Endodermal cell (in vitro differentiated cells): ENCODE results near the gene PSMB5. TPM values are rescaled to one million over a fixed set of nuclear protein-coding genes. Genes with fewer than 3 reads are reported as not detected.

Experiments used
- DNase-seq: peaks from one replicate; pipeline ENCODE4 v3.0.0-alpha.2; 2017
- H3K27ac ChIP-seq: 2 replicates; pipeline ENCODE4 v1.5.1; 2013; ENCODE audit warnings: mild to moderate bottlenecking, low read depth, low read length, moderate library complexity
- H3K27me3 ChIP-seq: 2 replicates; pipeline ENCODE4 v1.6.1; 2013; ENCODE audit warnings: mild to moderate bottlenecking, low read length, moderate library complexity; ENCODE audit not compliant: insufficient read depth, control insufficient read depth, poor library complexity, severe bottlenecking
- H3K36me3 ChIP-seq: 2 replicates; pipeline ENCODE4 v1.7.0; 2013; ENCODE audit warnings: mild to moderate bottlenecking, low read length, moderate library complexity; ENCODE audit not compliant: control insufficient read depth, insufficient read depth
- H3K4me1 ChIP-seq: one replicate; pipeline ENCODE4 v1.7.0; 2013; ENCODE audit warnings: low read length; ENCODE audit not compliant: control insufficient read depth, insufficient read depth
- H3K4me3 ChIP-seq: 2 replicates; pipeline ENCODE4 v1.5.1; 2013; ENCODE audit warnings: mild to moderate bottlenecking, low read length, moderate library complexity
- H3K9ac ChIP-seq: 2 replicates; pipeline ENCODE4 v1.6.1; 2013; ENCODE audit warnings: mild to moderate bottlenecking, low read length, moderate library complexity; ENCODE audit not compliant: poor library complexity, severe bottlenecking; ENCODE audit errors: extremely low read depth
- H3K9me3 ChIP-seq: 2 replicates; pipeline ENCODE4 v1.6.1; 2013; ENCODE audit warnings: mild to moderate bottlenecking, low read length, moderate library complexity; ENCODE audit not compliant: control insufficient read depth
- H3K27ac Mint-ChIP-seq: 2 replicates; pipeline ENCODE4 v1.8.0; 2020; ENCODE audit warnings: mixed read lengths
- H3K27me3 Mint-ChIP-seq: 2 replicates; pipeline ENCODE4 v1.8.0; 2021; ENCODE audit warnings: mild to moderate bottlenecking, mixed read lengths; ENCODE audit not compliant: insufficient read depth
- H3K36me3 Mint-ChIP-seq: 2 replicates; pipeline ENCODE4 v1.8.0; 2020; ENCODE audit warnings: low read depth, mixed read lengths
- H3K4me1 Mint-ChIP-seq: 2 replicates; pipeline ENCODE4 v1.8.0; 2020; ENCODE audit warnings: mixed read lengths
- H3K4me3 Mint-ChIP-seq: 2 replicates; pipeline ENCODE4 v1.8.0; 2020; ENCODE audit warnings: mild to moderate bottlenecking, moderate library complexity, mixed read lengths
- H3K9me3 Mint-ChIP-seq: 2 replicates; pipeline ENCODE4 v1.8.0; 2020; ENCODE audit warnings: mild to moderate bottlenecking, mixed read lengths
- WGBS, 2 experiments: methylation state at CpG; one replicate each; pipeline versions ENCODE4 v1.1.5 to v1.1.7; 2013; ENCODE audit warnings: missing lambda C conversion rate in 2 of 2, mixed read lengths in 1 of 2; ENCODE audit not compliant: insufficient coverage in 1 of 2, insufficient read length in 1 of 2; 5-methylcytosine and 5-hydroxymethylcytosine counted together
- long read RNA-seq, 4 experiments: library from polyadenylated mRNA in 2 of 4; library from RNA in 1 of 4; library from capped mRNA in 1 of 4; stranded (forward) in 3 of 4; unstranded in 1 of 4; transcript quantifications; one replicate each; pipeline ENCODE4 v2.0.0, GENCODE V29; 2020 to 2021; ENCODE audit warnings: inconsistent platforms in 1 of 4
- polyA plus RNA-seq, 2 experiments: library from polyadenylated mRNA; stranded (reverse); fragments of 50-300 nt; gene quantifications; one replicate each; pipeline ENCODE4 v1.2.3, GENCODE V29; 2013
- total RNA-seq, 2 donors: library from RNA; stranded (reverse); fragmentation: NEBNext Ultra II Directional in 1 of 2; extraction: Animal tissue kit (Norgen Biotek cat#: 25700) in 1 of 2; gene quantifications; 2 replicates in 1 of 2; 3 replicates in 1 of 2; pipeline ENCODE4 v1.2.1, GENCODE V29; 2021
- TF ChIP-seq, protein P1 (sequence below): fragments of 200-600 bp; sonication (generic); conservative IDR thresholded peaks from 2 replicates; pipeline ENCODE4 v1.5.0; 2021; ENCODE audit warnings: antibody characterized with exemption, mild to moderate bottlenecking

Gene PSMB5
- 100 to 1,000 TPM; 227 to 257 TPM for total RNA-seq
- polyA plus RNA-seq (2013, experiment 1 of 2): 176 TPM
- polyA plus RNA-seq (2013, experiment 2 of 2): 169 TPM
- long read RNA-seq, experiment 1, transcript PSMB5-202 (3 exons, 1,294 nt): major isoform, 131 of 164 reads
- long read RNA-seq, experiment 1, partial matches to known transcripts: 11 of 164 reads
- long read RNA-seq, experiment 1, other reads (novel, unspliced or antisense): 16 of 164 reads
- long read RNA-seq, experiment 2, transcript PSMB5-202 (3 exons, 1,294 nt): major isoform, 300 of 322 reads
- long read RNA-seq, experiment 2, transcript PSMB5-206 (3 exons, 444 nt): minor isoform, 5 of 322 reads
- long read RNA-seq, experiment 2, transcript PSMB5-205 (4 exons, 1,117 nt): minor isoform, 8 of 322 reads
- long read RNA-seq, experiment 2, partial matches to known transcripts: 2 of 322 reads
- long read RNA-seq, experiment 2, other reads (novel, unspliced or antisense): 4 of 322 reads
- long read RNA-seq, experiment 3, transcript PSMB5-202 (3 exons, 1,294 nt): major isoform, 476 of 504 reads
- long read RNA-seq, experiment 3, transcript PSMB5-205 (4 exons, 1,117 nt): minor isoform, 15 of 504 reads
- long read RNA-seq, experiment 3, partial matches to known transcripts: 0 of 504 reads
- long read RNA-seq, experiment 3, other reads (novel, unspliced or antisense): 8 of 504 reads
- long read RNA-seq, experiment 4, transcript PSMB5-205 (4 exons, 1,117 nt): minor isoform, 41 of 1,456 reads
- long read RNA-seq, experiment 4, transcript PSMB5-202 (3 exons, 1,294 nt): major isoform, 1,372 of 1,456 reads
- long read RNA-seq, experiment 4, transcript PSMB5-203 (3 exons, 900 nt): minor isoform, 27 of 1,456 reads
- long read RNA-seq, experiment 4, partial matches to known transcripts: 6 of 1,456 reads
- long read RNA-seq, experiment 4, other reads (novel, unspliced or antisense): 9 of 1,456 reads

- no peaks in the 10 kb centered on the region for H3K9me3 Mint-ChIP-seq
- Histone ChIP-seq H3K9ac (peak within 1 kb of the TSS; percentile 98), H3K27me3 (no peaks in the 10 kb centered on the region), H3K4me1 (no peaks in the 10 kb centered on the region), H3K4me3 (peak within 1 kb of the TSS; percentile 97), H3K36me3 (peaks cover 31% of the 10 kb centered on the region), H3K27ac (peak within 1 kb of the TSS; percentile 95), H3K9me3 (peaks cover 4% of the 10 kb centered on the region)
- peak within 1 kb of the TSS; percentile 88 for H3K4me3 Mint-ChIP-seq
- peaks cover 18% of the 10 kb centered on the region for H3K4me1 Mint-ChIP-seq
- H3K36me3 Mint-ChIP-seq: peaks cover 31% of the 10 kb centered on the region
- peak; percentile 96 for DNase-seq
- no peaks in the 10 kb centered on the region for H3K27me3 Mint-ChIP-seq
- TF ChIP-seq, protein P1, sequence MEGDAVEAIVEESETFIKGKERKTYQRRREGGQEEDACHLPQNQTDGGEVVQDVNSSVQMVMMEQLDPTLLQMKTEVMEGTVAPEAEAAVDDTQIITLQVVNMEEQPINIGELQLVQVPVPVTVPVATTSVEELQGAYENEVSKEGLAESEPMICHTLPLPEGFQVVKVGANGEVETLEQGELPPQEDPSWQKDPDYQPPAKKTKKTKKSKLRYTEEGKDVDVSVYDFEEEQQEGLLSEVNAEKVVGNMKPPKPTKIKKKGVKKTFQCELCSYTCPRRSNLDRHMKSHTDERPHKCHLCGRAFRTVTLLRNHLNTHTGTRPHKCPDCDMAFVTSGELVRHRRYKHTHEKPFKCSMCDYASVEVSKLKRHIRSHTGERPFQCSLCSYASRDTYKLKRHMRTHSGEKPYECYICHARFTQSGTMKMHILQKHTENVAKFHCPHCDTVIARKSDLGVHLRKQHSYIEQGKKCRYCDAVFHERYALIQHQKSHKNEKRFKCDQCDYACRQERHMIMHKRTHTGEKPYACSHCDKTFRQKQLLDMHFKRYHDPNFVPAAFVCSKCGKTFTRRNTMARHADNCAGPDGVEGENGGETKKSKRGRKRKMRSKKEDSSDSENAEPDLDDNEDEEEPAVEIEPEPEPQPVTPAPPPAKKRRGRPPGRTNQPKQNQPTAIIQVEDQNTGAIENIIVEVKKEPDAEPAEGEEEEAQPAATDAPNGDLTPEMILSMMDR: no peak
- 0 to 1% methylated on average over 29 to 36 of the region's 36 CpGs for WGBS, 2 experiments
- H3K27ac Mint-ChIP-seq: peak within 1 kb of the TSS; percentile 98
These were observed at the start of gene PSMB5 for GRCh38 chr14:23034498-23035302. PSMB5 (minus strand) TSS chr14:23034900; CDS start chr14:23034881, 19 bp downstream.

GRCh38 chr14:23080474-23080873 is 45.8 kb upstream of the PSMB5 start:
- WGBS, 2 experiments: 92% methylated on average over 1 of the region's 1 CpG; no CpG with 5 or more reads in 1 of the 2 experiments
- no peak overlapping the region for H3K4me3 ChIP-seq
- no peaks in the 10 kb centered on the region for H3K9me3 ChIP-seq
- no peaks in the 10 kb centered on the region for H3K27me3 ChIP-seq
- H3K36me3 Mint-ChIP-seq: peaks cover 71% of the 10 kb centered on the region
- no peak for DNase-seq
- TF ChIP-seq, protein P1: no peak
- H3K27me3 Mint-ChIP-seq: no peaks in the 10 kb centered on the region
- H3K36me3 ChIP-seq: peaks cover 96% of the 10 kb centered on the region
- H3K27ac ChIP-seq: no peak overlapping the region
- H3K27ac Mint-ChIP-seq: no peak overlapping the region
- peaks cover 13% of the 10 kb centered on the region for H3K4me1 Mint-ChIP-seq
- no peak overlapping the region for H3K9ac ChIP-seq
- H3K4me1 ChIP-seq: peaks cover 9% of the 10 kb centered on the region
- no peak overlapping the region for H3K4me3 Mint-ChIP-seq
- H3K9me3 Mint-ChIP-seq: no peaks in the 10 kb centered on the region

GRCh38 chr14:23079716-23080115 is 45.0 kb upstream of the PSMB5 start:
- H3K4me3 ChIP-seq: no peak overlapping the region
- Mint-ChIP-seq H3K27ac (no peak overlapping the region), H3K9me3 (no peaks in the 10 kb centered on the region), H3K27me3 (no peaks in the 10 kb centered on the region), H3K36me3 (peaks cover 69% of the 10 kb centered on the region), H3K4me3 (no peak overlapping the region), H3K4me1 (peaks cover 15% of the 10 kb centered on the region)
- no peaks in the 10 kb centered on the region for H3K9me3 ChIP-seq
- WGBS, 2 experiments: 96 to 100% methylated on average over 1 to 2 of the region's 2 CpGs
- H3K4me1 ChIP-seq: peaks cover 9% of the 10 kb centered on the region
- H3K36me3 ChIP-seq: peaks cover 96% of the 10 kb centered on the region
- no peak overlapping the region for H3K9ac ChIP-seq
- H3K27ac ChIP-seq: no peak overlapping the region
- TF ChIP-seq, protein P1: no peak
- DNase-seq: no peak
- H3K27me3 ChIP-seq: no peaks in the 10 kb centered on the region
